RWPE2 (cell line): Measurements from ENCODE around the gene AKT1.
"Not testable (repeated sequence)": the region's sequence is repeated elsewhere in the genome, so short reads cannot be mapped to it uniquely, and the experiment has no call there.

Experiments
- ATAC-seq: fragments of 200-7000 bp; cut with Tn5 transposase; 3 replicates; pipeline ENCODE4 v1.9.1; 2021; ENCODE audit warnings: low read depth
- DNase-seq: peaks from one replicate; pipeline ENCODE4 v3.0.0-alpha.2; 2020; ENCODE audit warnings: low spot score
- H3K27ac ChIP-seq: fragments of 450-650 bp; 2 replicates; pipeline ENCODE4 v1.5.1; 2017; ENCODE audit warnings: mild to moderate bottlenecking; ENCODE audit not compliant: poor library complexity, severe bottlenecking
- H3K27me3 ChIP-seq: fragments of 250-450 bp; sonication (Bioruptor Pico); 2 replicates; pipeline ENCODE4 v1.5.1; 2021; ENCODE audit warnings: mild to moderate bottlenecking, moderate library complexity; ENCODE audit not compliant: insufficient read depth, poor library complexity, severe bottlenecking
- H3K36me3 ChIP-seq: fragments of 250-450 bp; sonication (Bioruptor Pico); 2 replicates; pipeline ENCODE4 v1.5.1; 2020; ENCODE audit warnings: low read depth, mild to moderate bottlenecking, moderate library complexity
- H3K4me1 ChIP-seq: fragments of 250-450 bp; sonication (Bioruptor Pico); 2 replicates; pipeline ENCODE4 v1.5.1; 2021; ENCODE audit warnings: mild to moderate bottlenecking, moderate library complexity; ENCODE audit not compliant: insufficient read depth, poor library complexity, severe bottlenecking
- H3K4me3 ChIP-seq: fragments of 250-450 bp; sonication (Bioruptor Pico); 2 replicates; pipeline ENCODE4 v1.5.1; 2021; ENCODE audit warnings: mild to moderate bottlenecking, moderate library complexity; ENCODE audit not compliant: severe bottlenecking
- H3K9me3 ChIP-seq: fragments of 250-450 bp; sonication (Bioruptor Pico); 2 replicates; pipeline ENCODE4 v1.5.1; 2021; ENCODE audit warnings: mild to moderate bottlenecking, moderate library complexity; ENCODE audit not compliant: severe bottlenecking
- CTCF ChIP-seq: fragments of 450-650 bp; IDR thresholded peaks from one replicate; pipeline ENCODE4 v1.5.1; 2017; ENCODE audit warnings: mild to moderate bottlenecking, moderate library complexity; ENCODE audit not compliant: poor library complexity, severe bottlenecking

Gene AKT1

GRCh38 chr14:104818714-104819161 is 23.2 kb upstream of the AKT1 start:
- ATAC-seq (no peak), DNase-seq (peak; percentile 57)
- Histone ChIP-seq H3K27ac (no peak overlapping the region), H3K4me3 (no peak overlapping the region), H3K36me3 (no peaks in the 10 kb centered on the region), H3K9me3 (no peaks in the 10 kb centered on the region), H3K4me1 (no peaks in the 10 kb centered on the region), H3K27me3 (no peaks in the 10 kb centered on the region)
- no peak for TF ChIP-seq CTCF

- no peaks in the 10 kb centered on the region for H3K9me3 ChIP-seq
- no peaks in the 10 kb centered on the region for H3K27me3 ChIP-seq
- ATAC-seq (no peak), DNase-seq (peak; percentile 32)
- no peak for TF ChIP-seq CTCF
- no peaks in the 10 kb centered on the region for H3K4me1 ChIP-seq
- H3K27ac ChIP-seq: no peak overlapping the region
- no peak overlapping the region for H3K4me3 ChIP-seq
- no peaks in the 10 kb centered on the region for H3K36me3 ChIP-seq
These were observed 22.6 kb upstream of the AKT1 start for GRCh38 chr14:104817930-104818713.

- Histone ChIP-seq H3K4me1 (no peaks in the 10 kb centered on the region), H3K36me3 (no peaks in the 10 kb centered on the region), H3K27me3 (no peaks in the 10 kb centered on the region), H3K4me3 (peak overlapping the region; percentile 71), H3K27ac (peak overlapping the region; percentile 72), H3K9me3 (no peaks in the 10 kb centered on the region)
- TF ChIP-seq CTCF: no peak
- no peak; the same call in 2 of the 3 replicates for ATAC-seq
- peak; percentile 70 for DNase-seq
These were observed 21.0 kb upstream of the AKT1 start for GRCh38 chr14:104816616-104816884.

- H3K4me1 ChIP-seq, ATAC-seq, H3K27me3 ChIP-seq, H3K36me3 ChIP-seq, H3K9me3 ChIP-seq: not testable (repeated sequence)
- peak; percentile 21 for DNase-seq
- Histone ChIP-seq H3K27ac (peak overlapping the region; percentile 72), H3K4me3 (peak overlapping the region; percentile 71)
These were observed 19.2 kb upstream of the AKT1 start for GRCh38 chr14:104814701-104815100.

GRCh38 chr14:104813286-104813685 is 17.7 kb upstream of the AKT1 start:
- Histone ChIP-seq H3K36me3 (no peaks in the 10 kb centered on the region), H3K4me1 (no peaks in the 10 kb centered on the region), H3K27me3 (no peaks in the 10 kb centered on the region), H3K4me3 (no peak overlapping the region), H3K9me3 (no peaks in the 10 kb centered on the region), H3K27ac (no peak overlapping the region)
- DNase-seq: peak; percentile 19
- TF ChIP-seq CTCF: no peak
- ATAC-seq: no peak
